GM23338 (cell line): ENCODE measurements around the gene CIC.

ENCODE experiments used
- CREB1 ChIP-seq: fragments of 250-450 bp; sonication (Bioruptor Pico); IDR thresholded peaks from 2 replicates; pipeline ENCODE4 v1.5.0; 2020; ENCODE audit warnings: low read depth, mild to moderate bottlenecking, moderate library complexity
- CTCF ChIP-seq, 2 experiments: fragments of 200-600 bp in 1 of 2; sonication (generic) in 1 of 2; conservative IDR thresholded peaks; 2 replicates each; pipeline versions ENCODE4 v1.5.1 to v1.6.1; 2016 to 2017; ENCODE audit warnings: antibody characterized with exemption in 2 of 2, low read depth in 2 of 2, mild to moderate bottlenecking in 2 of 2, moderate library complexity in 1 of 2
- TF ChIP-seq, protein P1 (sequence below): IDR thresholded peaks from 2 replicates; pipeline ENCODE4 v1.6.1; 2016; ENCODE audit warnings: antibody characterized with exemption

DNA sequence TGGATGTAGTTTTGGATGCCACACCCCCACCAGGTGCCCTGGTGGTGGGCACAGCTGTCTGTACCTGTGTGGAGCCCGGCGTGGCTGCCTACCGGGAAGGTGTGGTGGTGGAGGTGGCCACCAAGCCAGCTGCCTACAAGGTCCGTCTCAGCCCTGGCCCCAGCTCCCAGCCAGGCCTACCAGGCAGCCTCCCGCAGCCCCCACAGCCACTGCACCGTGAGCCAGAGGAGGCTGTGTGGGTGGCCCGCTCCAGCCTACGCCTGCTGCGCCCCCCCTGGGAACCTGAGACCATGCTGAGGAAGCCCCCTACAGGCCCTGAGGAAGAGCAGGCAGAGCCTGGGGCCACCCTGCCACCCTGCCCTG, 3.5 kb downstream of the CIC start:
- TF ChIP-seq CREB1 (no peak), CTCF (conservative IDR thresholded peaks at IDR 0.05; ENCODE audit: low read depth in 2 of 2) (no peak)
- TF ChIP-seq, protein P1, sequence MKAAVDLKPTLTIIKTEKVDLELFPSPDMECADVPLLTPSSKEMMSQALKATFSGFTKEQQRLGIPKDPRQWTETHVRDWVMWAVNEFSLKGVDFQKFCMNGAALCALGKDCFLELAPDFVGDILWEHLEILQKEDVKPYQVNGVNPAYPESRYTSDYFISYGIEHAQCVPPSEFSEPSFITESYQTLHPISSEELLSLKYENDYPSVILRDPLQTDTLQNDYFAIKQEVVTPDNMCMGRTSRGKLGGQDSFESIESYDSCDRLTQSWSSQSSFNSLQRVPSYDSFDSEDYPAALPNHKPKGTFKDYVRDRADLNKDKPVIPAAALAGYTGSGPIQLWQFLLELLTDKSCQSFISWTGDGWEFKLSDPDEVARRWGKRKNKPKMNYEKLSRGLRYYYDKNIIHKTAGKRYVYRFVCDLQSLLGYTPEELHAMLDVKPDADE = no peak
